22Rv1 (cell line): ENCODE measurements around the gene SNED1.

Experiments
- H3K27ac ChIP-seq: fragments of 450-650 bp; 2 replicates; pipeline ENCODE4 v1.5.1; 2017
- ZFX ChIP-seq: fragments of 450-650 bp; IDR thresholded peaks from 2 replicates; pipeline ENCODE4 v1.6.1; 2017; ENCODE audit warnings: antibody characterized with exemption, borderline replicate concordance
- TF ChIP-seq, protein P1 (sequence below): fragments of 450-650 bp; IDR thresholded peaks from 2 replicates; pipeline ENCODE4 v1.5.1; 2017; ENCODE audit warnings: mild to moderate bottlenecking

The SNED1 gene

DNA sequence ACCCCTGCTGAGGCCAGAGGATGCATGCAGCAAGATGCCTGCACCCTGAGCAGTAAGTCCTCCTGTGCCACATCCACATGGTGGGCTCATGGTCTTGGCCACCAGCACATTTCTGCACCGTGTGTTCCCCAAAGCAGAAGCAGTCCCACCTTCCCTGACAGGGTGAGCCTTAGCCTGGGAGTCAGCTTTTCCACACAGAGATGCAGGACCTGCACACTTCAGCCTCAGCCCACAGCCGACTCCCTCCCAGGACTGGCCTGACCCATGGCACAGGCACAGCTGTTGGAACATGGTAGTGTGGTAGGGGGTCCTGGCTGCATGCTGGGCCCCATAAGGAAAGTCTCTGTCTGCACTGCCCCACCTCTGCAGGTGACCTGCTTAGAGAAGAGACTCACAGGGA, 5.0 kb downstream of the SNED1 start:
- H3K27ac ChIP-seq = no peak overlapping the region
- TF ChIP-seq ZFX = no peak
- TF ChIP-seq, protein P1, sequence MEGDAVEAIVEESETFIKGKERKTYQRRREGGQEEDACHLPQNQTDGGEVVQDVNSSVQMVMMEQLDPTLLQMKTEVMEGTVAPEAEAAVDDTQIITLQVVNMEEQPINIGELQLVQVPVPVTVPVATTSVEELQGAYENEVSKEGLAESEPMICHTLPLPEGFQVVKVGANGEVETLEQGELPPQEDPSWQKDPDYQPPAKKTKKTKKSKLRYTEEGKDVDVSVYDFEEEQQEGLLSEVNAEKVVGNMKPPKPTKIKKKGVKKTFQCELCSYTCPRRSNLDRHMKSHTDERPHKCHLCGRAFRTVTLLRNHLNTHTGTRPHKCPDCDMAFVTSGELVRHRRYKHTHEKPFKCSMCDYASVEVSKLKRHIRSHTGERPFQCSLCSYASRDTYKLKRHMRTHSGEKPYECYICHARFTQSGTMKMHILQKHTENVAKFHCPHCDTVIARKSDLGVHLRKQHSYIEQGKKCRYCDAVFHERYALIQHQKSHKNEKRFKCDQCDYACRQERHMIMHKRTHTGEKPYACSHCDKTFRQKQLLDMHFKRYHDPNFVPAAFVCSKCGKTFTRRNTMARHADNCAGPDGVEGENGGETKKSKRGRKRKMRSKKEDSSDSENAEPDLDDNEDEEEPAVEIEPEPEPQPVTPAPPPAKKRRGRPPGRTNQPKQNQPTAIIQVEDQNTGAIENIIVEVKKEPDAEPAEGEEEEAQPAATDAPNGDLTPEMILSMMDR = no peak

DNA sequence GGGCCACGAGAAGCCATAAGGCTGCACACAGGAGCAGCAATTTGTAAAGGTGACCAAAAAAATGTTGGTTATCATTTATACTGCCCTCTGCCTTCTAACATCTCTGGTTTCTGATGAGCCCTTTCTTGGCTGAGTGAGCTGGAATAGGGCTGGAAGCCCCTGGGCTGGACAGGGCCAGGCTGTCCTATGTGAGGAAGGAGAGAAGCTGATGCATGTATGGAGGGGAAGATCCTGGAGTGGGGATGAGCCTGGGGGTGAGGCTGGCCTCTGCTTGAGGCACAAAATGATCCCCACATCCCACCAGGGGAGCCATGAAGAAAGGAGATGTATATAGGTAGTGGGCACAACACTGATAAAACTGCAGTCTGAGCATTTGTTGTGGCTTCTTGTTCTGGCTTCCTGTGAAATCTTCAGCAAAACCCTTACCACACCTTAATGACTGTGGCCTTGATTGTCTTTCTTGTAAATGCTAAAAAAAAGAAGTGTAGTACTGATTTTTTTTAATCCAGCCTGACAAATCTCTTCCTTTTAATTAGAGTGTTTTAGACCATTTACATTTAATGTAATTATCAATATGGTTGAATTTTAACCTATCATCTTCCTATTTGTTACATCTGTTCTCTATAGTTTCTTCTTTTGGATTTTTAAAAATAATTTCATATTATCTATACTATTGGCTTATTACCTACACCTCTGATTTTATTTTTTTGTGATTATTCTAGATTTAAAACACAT, 5.6 kb downstream of the SNED1 start:
- no peak overlapping the region for H3K27ac ChIP-seq
- TF ChIP-seq, protein P1 = no peak
- no peak for TF ChIP-seq ZFX

DNA sequence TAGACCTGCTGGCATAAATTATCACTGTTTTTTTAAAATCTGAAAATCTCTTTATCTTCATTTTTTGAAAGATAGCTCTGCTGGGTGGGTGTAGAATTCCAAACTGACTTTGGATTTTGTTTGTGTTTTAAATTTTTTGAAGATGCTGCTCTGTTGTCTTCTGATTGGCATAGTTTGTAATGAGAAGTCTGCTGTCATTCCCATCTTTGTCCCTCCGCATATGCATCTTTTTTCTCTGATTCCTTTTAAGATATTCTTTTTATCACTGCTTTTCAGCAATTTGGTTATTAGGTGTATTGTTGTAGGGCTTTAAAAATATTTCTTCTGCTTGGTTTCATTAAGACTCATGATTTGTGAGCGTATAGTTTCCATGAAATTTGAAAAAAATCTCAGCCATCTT, 7.2 kb downstream of the SNED1 start:
- TF ChIP-seq, protein P1 = no peak
- TF ChIP-seq ZFX = no peak
- H3K27ac ChIP-seq = no peak overlapping the region

DNA sequence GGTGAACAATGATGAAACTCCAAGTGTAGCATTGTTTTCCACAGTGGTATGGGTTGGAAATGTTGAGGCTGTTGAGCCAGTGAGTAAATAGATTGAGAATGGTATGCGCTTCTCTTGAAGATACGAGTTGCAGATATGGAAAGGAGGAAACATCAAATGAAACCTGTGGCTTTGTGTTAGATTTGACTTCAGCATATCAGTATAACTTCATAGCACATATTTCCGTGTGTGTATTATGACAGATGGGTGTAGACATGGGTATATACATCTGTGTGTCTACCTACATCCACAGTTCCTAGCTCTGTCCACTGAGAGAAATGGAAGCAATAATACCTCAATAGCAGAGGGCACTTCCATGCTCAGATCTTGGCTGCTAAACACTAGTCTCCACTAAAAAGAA, 8.0 kb downstream of the SNED1 start:
- no peak overlapping the region for H3K27ac ChIP-seq
- TF ChIP-seq ZFX = no peak
- TF ChIP-seq, protein P1 = no peak

DNA sequence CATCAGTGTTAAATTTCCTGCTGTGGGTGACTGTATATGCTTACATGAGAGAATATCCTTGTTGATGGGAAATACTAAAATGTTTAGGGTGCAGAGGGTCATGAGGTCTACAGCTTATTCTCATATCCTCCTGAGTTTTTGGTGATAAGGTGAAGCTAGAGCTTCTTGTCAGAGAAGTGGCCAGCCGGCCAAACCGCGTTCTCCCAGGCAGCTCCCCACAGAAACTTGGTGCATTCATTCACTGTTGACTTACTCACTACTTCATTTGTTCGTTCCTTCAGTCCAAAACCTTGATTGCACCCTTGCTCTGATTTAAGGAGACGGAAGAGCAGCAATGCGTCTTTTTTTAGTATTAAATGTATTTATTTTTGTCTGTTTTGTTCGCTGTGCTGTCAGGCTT, 8.7 kb downstream of the SNED1 start:
- no peak overlapping the region for H3K27ac ChIP-seq
- no peak for TF ChIP-seq ZFX
- TF ChIP-seq, protein P1 = no peak

DNA sequence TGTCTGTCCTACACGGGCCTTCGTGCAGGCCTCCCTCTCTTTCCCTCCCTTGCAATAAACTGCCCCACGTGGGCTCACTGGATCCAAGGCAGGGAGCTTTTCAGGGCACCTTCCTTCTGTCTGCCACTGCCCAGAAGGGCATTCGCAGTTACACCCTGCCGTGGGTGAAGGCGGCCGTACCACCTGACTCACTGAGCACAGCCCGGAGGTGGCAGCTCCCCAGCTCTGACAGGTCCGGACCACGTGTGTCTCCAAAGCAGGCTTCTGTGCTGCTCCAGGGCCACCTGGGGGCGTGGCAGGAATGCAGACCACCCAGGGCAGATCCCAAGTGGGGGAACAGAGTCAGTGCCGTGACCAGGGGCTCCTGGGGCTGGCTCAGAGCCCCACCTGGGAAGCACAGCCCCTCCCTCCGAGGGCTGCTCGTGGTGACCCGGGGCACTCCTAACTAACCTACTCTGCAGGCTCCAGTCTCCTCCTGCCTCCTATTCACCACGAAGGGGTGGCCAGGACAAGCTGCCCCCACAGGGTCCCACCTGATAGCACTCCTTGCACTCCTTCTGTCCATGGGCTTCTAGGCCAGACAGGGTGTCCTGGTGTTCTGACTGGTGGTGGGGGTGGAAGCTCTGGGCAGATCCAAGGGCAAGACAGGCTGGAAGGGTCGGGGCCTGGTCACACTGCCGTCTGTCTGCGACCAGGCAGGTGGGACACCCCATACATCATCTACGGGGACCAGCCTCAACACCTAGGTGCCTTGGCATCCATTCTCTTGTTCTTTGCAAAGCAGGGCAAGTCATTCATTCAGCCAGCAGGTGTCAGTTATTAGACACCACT, 9.7 kb downstream of the SNED1 start:
- no peak overlapping the region for H3K27ac ChIP-seq
- no peak for TF ChIP-seq ZFX
- TF ChIP-seq, protein P1 = no peak

DNA sequence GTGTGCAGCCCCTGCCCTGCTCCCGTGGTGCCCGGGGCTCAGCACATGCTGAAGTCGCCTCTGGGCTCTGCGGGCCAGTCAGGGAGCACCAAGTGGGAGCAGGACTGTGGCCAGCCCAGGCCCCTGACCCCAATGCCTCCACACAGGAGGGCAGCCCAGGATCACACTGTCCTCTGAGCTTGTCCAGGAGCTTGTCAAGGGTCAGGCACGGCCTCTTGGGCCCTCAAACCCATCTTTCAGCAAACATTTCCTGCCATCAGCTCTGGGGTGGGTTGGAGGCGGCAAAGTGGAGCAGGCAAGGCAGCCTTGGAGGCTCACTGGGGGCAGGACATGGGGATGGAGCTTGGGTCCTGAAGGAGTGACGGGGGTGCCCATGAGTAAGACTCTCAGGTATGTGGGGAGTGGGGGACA, 10.3 kb downstream of the SNED1 start:
- no peak overlapping the region for H3K27ac ChIP-seq
- no peak for TF ChIP-seq ZFX
- TF ChIP-seq, protein P1 = no peak
